ENCODE data around the gene C6orf141. TPM values are rescaled to one million over a fixed set of nuclear protein-coding genes. Genes with fewer than 3 reads are reported as not detected.

The C6orf141 gene
- polyA plus RNA-seq, 1 donor (not counting 4 experiments of a cell fraction or from before 2014, with no cell fraction given) = 51.6 TPM

GRCh38 chr6:49565855-49566254 is 15.4 kb downstream of the C6orf141 start:
- DNase-seq (ENCODE audit: low read depth, low spot score) (no peak), FAIRE-seq (peak; percentile 32)
- Histone ChIP-seq H2AFZ (ENCODE audit: control insufficient read depth, low read length) (peak overlapping the region; percentile 66), H3K27ac (ENCODE audit: control insufficient read depth, insufficient read depth, low read length) (no peak overlapping the region), H3K36me3 (ENCODE audit: control insufficient read depth in 2 of 2, extremely low read depth in 1 of 2, insufficient read depth in 2 of 2, low read length in 2 of 2) (peaks cover 0 to 1% of the 10 kb centered on the region in 2 experiments), H3K9ac (ENCODE audit: control insufficient read depth, extremely low read depth, insufficient read depth, low read length) (no peak overlapping the region), H3K4me2 (ENCODE audit: control insufficient read depth, extremely low read depth, insufficient read depth, low read depth, low read length) (peak overlapping the region; percentile 52), H3K27me3 (ENCODE audit: control insufficient read depth, extremely low read depth, insufficient read depth, low read length) (no peaks in the 10 kb centered on the region), H3K9me1 (ENCODE audit: control insufficient read depth, extremely low read depth, insufficient read depth, low read length) (no peaks in the 10 kb centered on the region), H4K20me1 (ENCODE audit: control insufficient read depth, extremely low read depth, insufficient read depth, low read length) (no peaks in the 10 kb centered on the region), H3K9me3 (ENCODE audit: control insufficient read depth, low read depth, low read length) (no peaks in the 10 kb centered on the region), H3K4me3 (ENCODE audit: control insufficient read depth in 2 of 3, extremely low read depth in 1 of 3, insufficient read depth in 2 of 3, low read depth in 1 of 3, low read length in 3 of 3) (no peak overlapping the region), H3K79me2 (ENCODE audit: control insufficient read depth, insufficient read depth, low read length) (no peaks in the 10 kb centered on the region), H3K4me1 (ENCODE audit: control insufficient read depth, extremely low read depth, insufficient read depth, low read length) (peaks cover 19% of the 10 kb centered on the region)
- TF ChIP-seq CTCF (optimal IDR thresholded peaks at IDR 0.05 in 1 of 3, IDR thresholded peaks at IDR 0.05 in 1 of 3, conservative IDR thresholded peaks at IDR 0.05 in 1 of 3; ENCODE audit: extremely low read depth in 1 of 3, insufficient read depth in 2 of 3, low read length in 3 of 3) = no peak
- TF ChIP-seq EZH2 (IDR thresholded peaks at IDR 0.05; ENCODE audit: low read length) = no peak
- dilution Hi-C loops (cut with MboI; ENCODE audit: extremely low pct_ligation_motif_present, low sequenced_read_pairs) = no loop called here

DNA sequence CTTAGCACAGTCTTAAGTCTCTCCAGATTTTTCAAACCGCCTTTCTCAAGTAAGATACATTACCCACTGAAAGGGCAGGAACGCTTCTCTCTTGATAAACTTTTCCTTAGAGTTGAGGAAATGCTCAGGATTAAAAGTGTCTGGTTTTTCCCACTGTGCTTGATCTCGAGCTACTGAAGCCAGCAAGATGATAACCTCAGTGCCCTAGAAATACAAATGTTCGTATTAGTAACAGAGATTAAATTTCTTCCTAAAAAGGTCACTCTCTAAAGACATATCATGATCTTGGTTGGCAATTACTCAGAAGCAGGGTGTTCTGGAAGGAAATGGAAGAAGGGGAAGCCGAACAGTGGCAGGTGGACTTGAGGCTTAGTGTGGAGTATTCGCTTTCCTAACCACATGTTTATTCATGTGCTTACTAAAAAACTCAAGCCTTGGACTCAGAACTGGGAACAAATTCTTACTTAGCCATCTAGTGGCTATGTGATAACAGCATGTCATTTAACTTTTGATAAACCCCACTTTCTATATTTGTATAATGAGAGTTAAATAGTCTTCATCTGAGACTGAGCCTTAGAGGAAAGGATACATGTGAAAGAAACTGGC is 20.1 kb downstream of the C6orf141 start:
- Histone ChIP-seq H3K36me3 (ENCODE audit: control insufficient read depth in 2 of 2, extremely low read depth in 1 of 2, insufficient read depth in 2 of 2, low read length in 2 of 2) (no peaks in the 10 kb centered on the region), H3K4me1 (ENCODE audit: control insufficient read depth, extremely low read depth, insufficient read depth, low read length) (peaks cover 13% of the 10 kb centered on the region), H3K27ac (ENCODE audit: control insufficient read depth, insufficient read depth, low read length) (no peak overlapping the region), H3K4me3 (ENCODE audit: control insufficient read depth in 2 of 3, extremely low read depth in 1 of 3, insufficient read depth in 2 of 3, low read depth in 1 of 3, low read length in 3 of 3) (no peak overlapping the region), H3K4me2 (ENCODE audit: control insufficient read depth, extremely low read depth, insufficient read depth, low read depth, low read length) (peak overlapping the region; percentile 37), H3K9ac (ENCODE audit: control insufficient read depth, extremely low read depth, insufficient read depth, low read length) (no peak overlapping the region), H3K79me2 (ENCODE audit: control insufficient read depth, insufficient read depth, low read length) (no peaks in the 10 kb centered on the region), H2AFZ (ENCODE audit: control insufficient read depth, low read length) (peak overlapping the region; percentile 63), H3K9me1 (ENCODE audit: control insufficient read depth, extremely low read depth, insufficient read depth, low read length) (no peaks in the 10 kb centered on the region), H3K27me3 (ENCODE audit: control insufficient read depth, extremely low read depth, insufficient read depth, low read length) (no peaks in the 10 kb centered on the region), H3K9me3 (ENCODE audit: control insufficient read depth, low read depth, low read length) (no peaks in the 10 kb centered on the region), H4K20me1 (ENCODE audit: control insufficient read depth, extremely low read depth, insufficient read depth, low read length) (no peaks in the 10 kb centered on the region)
- FAIRE-seq (no peak), DNase-seq (ENCODE audit: low read depth, low spot score) (no peak)
- dilution Hi-C loops (cut with MboI; ENCODE audit: extremely low pct_ligation_motif_present, low sequenced_read_pairs) = no loop called here
- no peak for TF ChIP-seq CTCF (optimal IDR thresholded peaks at IDR 0.05 in 1 of 3, IDR thresholded peaks at IDR 0.05 in 1 of 3, conservative IDR thresholded peaks at IDR 0.05 in 1 of 3; ENCODE audit: extremely low read depth in 1 of 3, insufficient read depth in 2 of 3, low read length in 3 of 3)

All from keratinocyte (primary cell).